Transverse colon (tissue), 4 donors: ENCODE measurements around the gene INO80B. TPM values are rescaled to one million over a fixed set of nuclear protein-coding genes. Genes with fewer than 3 reads are reported as not detected.

Experiments
- DNase-seq: peaks from one replicate; pipeline ENCODE4 v3.0.0-alpha.2; 2019
- H3K27ac ChIP-seq, 4 donors: fragments of 200-600 bp; sonication (generic); 2 replicates each; pipeline ENCODE4 v1.5.1; 2016 to 2018; ENCODE audit warnings: inconsistent platforms in 4 of 4
- H3K27me3 ChIP-seq: fragments of 200-600 bp; sonication (generic); 2 replicates; pipeline ENCODE4 v1.5.1; 2017; ENCODE audit warnings: inconsistent platforms
- H3K36me3 ChIP-seq, 4 donors: fragments of 200-600 bp; sonication (generic); 2 replicates each; pipeline ENCODE4 v1.5.1; 2017 to 2019; ENCODE audit warnings: inconsistent platforms in 4 of 4
- H3K4me1 ChIP-seq, 4 donors: fragments of 200-600 bp; sonication (generic); 2 replicates each; pipeline ENCODE4 v1.5.1; 2017 to 2020; ENCODE audit warnings: inconsistent platforms in 4 of 4
- H3K4me3 ChIP-seq, 4 donors: fragments of 200-600 bp; sonication (generic); 1 replicate in 1 of 4; 2 replicates in 3 of 4; pipeline versions ENCODE4 v1.5.1 to v1.6.1; 2017 to 2019; ENCODE audit warnings: inconsistent platforms in 4 of 4
- H3K9me3 ChIP-seq, 2 donors: fragments of 200-600 bp; sonication (generic); 2 replicates each; pipeline ENCODE4 v1.5.1; 2017 to 2019; ENCODE audit warnings: inconsistent platforms in 2 of 2
- EP300 ChIP-seq: sonication (generic); formaldehyde crosslinking; IDR thresholded peaks from one replicate; pipeline ENCODE4 v1.6.1; 2017; ENCODE audit warnings: antibody characterized with exemption, low read depth
- POLR2A ChIP-seq: fragments of 450-650 bp; IDR thresholded peaks from one replicate; pipeline ENCODE4 v1.6.1; 2016; ENCODE audit warnings: antibody characterized with exemption, mild to moderate bottlenecking, moderate library complexity
- POLR2AphosphoS5 ChIP-seq, 3 donors: sonication (generic); formaldehyde crosslinking; IDR thresholded peaks; one replicate each; pipeline ENCODE4 v1.6.1; 2016; ENCODE audit warnings: antibody characterized with exemption in 3 of 3
- WGBS, 2 donors: methylation state at CpG; one replicate each; pipeline ENCODE4 v1.1.5; 2018; ENCODE audit warnings: low coverage in 1 of 2; 5-methylcytosine and 5-hydroxymethylcytosine counted together
- in situ Hi-C, 4 donors: fragments of 200-750 bp; cut with MboI; loops; one replicate each; pipeline versions ENCODE4 v1.15.0 to v1.15.1; 2017; ENCODE audit warnings: low sequenced_read_pairs in 3 of 4, low pct_ligation_motif_present in 1 of 4, low pct_unique_long_range_greater_than_20kb in 1 of 4
- intact Hi-C: fragments of 100-400 bp; cut with DNase I; formaldehyde crosslinking; loops from one replicate; pipeline ENCODE4 v1.15.1; 2023; ENCODE audit warnings: low total_unique reads
- total RNA-seq, 4 donors: library from RNA; depleted of rRNA; stranded (reverse); fragments of >200 nt; gene quantifications; one replicate each; pipeline ENCODE4 v1.1.0, GENCODE V29; 2016
- TF ChIP-seq, protein P1 (sequence below), 5 experiments: fragments of 200-600 bp in 3 of 5; fragments of 450-650 bp in 2 of 5; sonication (generic) in 3 of 5; IDR thresholded peaks; 1 replicate in 2 of 5; 2 replicates in 3 of 5; pipeline ENCODE4 v1.5.1; 2016 to 2017; ENCODE audit warnings: antibody characterized with exemption in 5 of 5, inconsistent platforms in 3 of 5, mild to moderate bottlenecking in 2 of 5, moderate library complexity in 1 of 5

INO80B gene
- total RNA-seq, 4 donors from 2014 or later, result 12.9 to 53.9 (median 34.5) TPM

- H3K4me3 ChIP-seq, result no peak overlapping the region
- intact Hi-C loops (no loop called here), in situ Hi-C loops (no loop called here)
- no peaks in the 10 kb centered on the region for H3K36me3 ChIP-seq
- no peaks in the 10 kb centered on the region for H3K27me3 ChIP-seq
- no peaks in the 10 kb centered on the region for H3K9me3 ChIP-seq
- TF ChIP-seq, protein P1, sequence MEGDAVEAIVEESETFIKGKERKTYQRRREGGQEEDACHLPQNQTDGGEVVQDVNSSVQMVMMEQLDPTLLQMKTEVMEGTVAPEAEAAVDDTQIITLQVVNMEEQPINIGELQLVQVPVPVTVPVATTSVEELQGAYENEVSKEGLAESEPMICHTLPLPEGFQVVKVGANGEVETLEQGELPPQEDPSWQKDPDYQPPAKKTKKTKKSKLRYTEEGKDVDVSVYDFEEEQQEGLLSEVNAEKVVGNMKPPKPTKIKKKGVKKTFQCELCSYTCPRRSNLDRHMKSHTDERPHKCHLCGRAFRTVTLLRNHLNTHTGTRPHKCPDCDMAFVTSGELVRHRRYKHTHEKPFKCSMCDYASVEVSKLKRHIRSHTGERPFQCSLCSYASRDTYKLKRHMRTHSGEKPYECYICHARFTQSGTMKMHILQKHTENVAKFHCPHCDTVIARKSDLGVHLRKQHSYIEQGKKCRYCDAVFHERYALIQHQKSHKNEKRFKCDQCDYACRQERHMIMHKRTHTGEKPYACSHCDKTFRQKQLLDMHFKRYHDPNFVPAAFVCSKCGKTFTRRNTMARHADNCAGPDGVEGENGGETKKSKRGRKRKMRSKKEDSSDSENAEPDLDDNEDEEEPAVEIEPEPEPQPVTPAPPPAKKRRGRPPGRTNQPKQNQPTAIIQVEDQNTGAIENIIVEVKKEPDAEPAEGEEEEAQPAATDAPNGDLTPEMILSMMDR (IDR thresholded peaks at IDR 0.05), result no peak
- no peak for TF ChIP-seq POLR2A
- no peak for TF ChIP-seq POLR2AphosphoS5 (IDR thresholded peaks at IDR 0.05)
- no peak for TF ChIP-seq EP300
- WGBS, 2 donors, result 64% methylated on average over 3 of the region's 3 CpGs; no CpG with 5 or more reads in 1 of the 2 donors
- DNase-seq, result no peak
- H3K27ac ChIP-seq, result no peak overlapping the region
- H3K4me1 ChIP-seq, result peaks cover 9 to 28% (median 12%) of the 10 kb centered on the region in 4 donors
These were observed 38.1 kb upstream of the INO80B start for GRCh38 chr2:74416778-74417177.

DNA sequence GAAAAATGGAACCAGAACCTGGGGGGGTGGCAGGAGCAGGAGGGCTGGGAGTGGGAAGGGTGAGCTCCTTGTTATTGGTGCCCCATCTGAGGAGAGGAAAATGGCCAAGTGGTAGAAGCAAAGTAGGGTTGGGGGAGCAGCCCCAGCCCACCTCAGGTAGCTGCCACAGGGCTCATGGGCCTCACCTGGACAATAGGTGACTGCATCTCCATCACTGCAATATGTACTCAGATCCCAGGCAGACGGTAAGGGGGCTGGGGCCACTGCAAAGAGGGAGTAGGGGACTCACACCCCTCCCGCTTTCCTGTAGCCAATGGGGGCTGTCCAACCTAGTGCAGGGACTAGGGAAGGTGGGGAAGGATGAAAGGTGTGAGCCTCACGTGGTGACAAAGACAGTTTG lies 37.7 kb upstream of the INO80B start:
- Histone ChIP-seq H3K27ac (no peak overlapping the region), H3K36me3 (no peaks in the 10 kb centered on the region), H3K4me1 (peaks cover 9 to 32% (median 15%) of the 10 kb centered on the region in 4 donors), H3K4me3 (no peak overlapping the region), H3K9me3 (no peaks in the 10 kb centered on the region), H3K27me3 (no peaks in the 10 kb centered on the region)
- DNase-seq, result no peak
- TF ChIP-seq POLR2A, result no peak
- WGBS, 2 donors, result 72% methylated on average over 3 of the region's 3 CpGs; no CpG with 5 or more reads in 1 of the 2 donors
- intact Hi-C loops, result no loop called here
- in situ Hi-C loops, result no loop called here

DNA sequence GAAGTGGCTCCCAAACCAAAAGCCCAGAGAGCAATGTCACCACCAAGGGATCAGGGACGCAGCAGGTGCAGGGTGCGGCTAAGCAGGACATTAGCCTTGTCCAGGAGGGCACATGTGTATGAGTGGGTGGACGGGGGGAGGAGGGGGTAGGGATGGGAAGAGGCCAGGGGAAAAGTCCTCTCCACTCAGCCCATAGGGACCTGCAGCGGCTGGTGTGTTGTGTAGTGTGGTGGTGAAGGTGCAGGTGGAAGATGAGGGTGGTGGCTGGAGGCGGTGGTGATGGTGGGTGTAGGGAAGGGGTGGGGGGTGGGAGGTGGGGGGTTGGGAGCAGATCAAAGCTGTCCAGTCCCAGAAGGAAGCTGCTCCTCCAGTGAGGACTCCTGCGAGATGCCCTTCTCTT lies 37.1 kb upstream of the INO80B start:
- Histone ChIP-seq H3K27me3 (no peaks in the 10 kb centered on the region), H3K36me3 (no peaks in the 10 kb centered on the region), H3K4me1 (peaks cover 9 to 34% (median 17%) of the 10 kb centered on the region in 4 donors), H3K4me3 (no peak overlapping the region), H3K9me3 (no peaks in the 10 kb centered on the region), H3K27ac (no peak overlapping the region)
- intact Hi-C loops (no loop called here), in situ Hi-C loops (no loop called here)
- DNase-seq, result no peak
- TF ChIP-seq POLR2A (no peak), EP300 (no peak), POLR2AphosphoS5 (IDR thresholded peaks at IDR 0.05) (no peak)
- TF ChIP-seq, protein P1 (IDR thresholded peaks at IDR 0.05), result no peak
- WGBS, 2 donors, result 95% methylated on average over 6 of the region's 6 CpGs; no CpG with 5 or more reads in 1 of the 2 donors

DNA sequence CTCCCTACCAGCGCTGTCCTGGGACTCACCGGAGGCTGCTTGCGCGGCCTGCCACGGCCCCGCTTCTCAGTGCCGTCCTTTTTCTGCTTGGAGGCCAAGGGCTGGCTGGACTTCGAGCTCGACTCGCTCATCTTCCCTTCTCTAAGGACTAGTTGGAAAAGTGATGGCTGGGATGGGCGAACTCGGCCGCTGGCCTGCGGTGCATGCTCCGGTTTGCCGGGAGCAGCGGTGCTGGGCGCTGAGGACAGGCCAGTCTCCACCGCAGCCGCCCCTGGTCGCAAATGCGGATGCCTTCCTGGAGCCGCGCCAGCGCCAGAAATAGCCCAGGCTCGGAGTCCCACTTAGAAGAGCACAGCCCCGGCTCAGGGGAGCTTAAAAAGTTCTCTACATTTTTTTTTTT lies 36.6 kb upstream of the INO80B start:
- intact Hi-C loops, result no loop called here
- peaks cover 9 to 34% (median 17%) of the 10 kb centered on the region in 4 donors for H3K4me1 ChIP-seq
- 50 to 90% methylated on average over 2 to 27 of the region's 27 CpGs for WGBS, 2 donors

More for the DNA sequence above, 36.6 kb upstream of the INO80B start:
- no peak overlapping the region for H3K27ac ChIP-seq
- DNase-seq, result no peak
- in situ Hi-C loops, result no loop called here
- H3K36me3 ChIP-seq, result no peaks in the 10 kb centered on the region
- no peaks in the 10 kb centered on the region for H3K27me3 ChIP-seq
- no peak for TF ChIP-seq EP300
- no peak for TF ChIP-seq POLR2A
- TF ChIP-seq, protein P1 (IDR thresholded peaks at IDR 0.05), result no peak
- TF ChIP-seq POLR2AphosphoS5 (IDR thresholded peaks at IDR 0.05), result no peak
- H3K4me3 ChIP-seq, result no peak overlapping the region
- H3K9me3 ChIP-seq, result no peaks in the 10 kb centered on the region
